ENCODE measurements around the gene TMEM121.

The TMEM121 gene

GRCh38 chr14:105517096-105517495, 9.3 kb upstream of the TMEM121 start:
- no peak for TF ChIP-seq EP300 (IDR thresholded peaks at IDR 0.05; ENCODE audit: borderline replicate concordance)
- no peak for TF ChIP-seq MAX (IDR thresholded peaks at IDR 0.05)
- TF ChIP-seq RAD21 (IDR thresholded peaks at IDR 0.05; ENCODE audit: low read depth) = no peak
- TF ChIP-seq TAF1 (IDR thresholded peaks at IDR 0.05; ENCODE audit: low read depth) = no peak
- TF ChIP-seq CREB1 (IDR thresholded peaks at IDR 0.05; ENCODE audit: low read depth) = no peak
- no peak for TF ChIP-seq ZBTB7A (IDR thresholded peaks at IDR 0.05; ENCODE audit: low read depth)
- TF ChIP-seq NFIC (IDR thresholded peaks at IDR 0.05) = no peak
- no peak for TF ChIP-seq YY1 (IDR thresholded peaks at IDR 0.05; ENCODE audit: low read depth)
- no peak for TF ChIP-seq REST (IDR thresholded peaks at IDR 0.05; ENCODE audit: low read depth)
- TF ChIP-seq USF1 (IDR thresholded peaks at IDR 0.05) = no peak
- no peak for TF ChIP-seq TEAD4 (IDR thresholded peaks at IDR 0.05)

- TF ChIP-seq CEBPB (IDR thresholded peaks at IDR 0.05) = no peak
- no peak for TF ChIP-seq TAF1 (IDR thresholded peaks at IDR 0.05; ENCODE audit: low read depth)
- no peak for TF ChIP-seq EP300 (IDR thresholded peaks at IDR 0.05; ENCODE audit: borderline replicate concordance)
- no peak for TF ChIP-seq TCF12 (IDR thresholded peaks at IDR 0.05; ENCODE audit: low read depth)
- no peak for TF ChIP-seq YY1 (IDR thresholded peaks at IDR 0.05; ENCODE audit: low read depth)
- no peak for TF ChIP-seq TEAD4 (IDR thresholded peaks at IDR 0.05)
- TF ChIP-seq EGR1 (IDR thresholded peaks at IDR 0.05) = no peak
- no peak for TF ChIP-seq USF1 (IDR thresholded peaks at IDR 0.05)
- no peak for TF ChIP-seq RAD21 (IDR thresholded peaks at IDR 0.05; ENCODE audit: low read depth)
These were observed 6.3 kb upstream of the TMEM121 start for GRCh38 chr14:105519946-105520698.

GRCh38 chr14:105525326-105525725, 1.1 kb upstream of the TMEM121 start:
- no peak for TF ChIP-seq TAF1 (IDR thresholded peaks at IDR 0.05; ENCODE audit: low read depth)
- TF ChIP-seq RAD21 (IDR thresholded peaks at IDR 0.05; ENCODE audit: low read depth) = no peak
- no peak for TF ChIP-seq FOXM1 (IDR thresholded peaks at IDR 0.05; ENCODE audit: borderline replicate concordance, low read depth)
- TF ChIP-seq CREB1 (IDR thresholded peaks at IDR 0.05; ENCODE audit: low read depth) = no peak
- no peak for TF ChIP-seq EGR1 (IDR thresholded peaks at IDR 0.05)
- TF ChIP-seq USF1 (IDR thresholded peaks at IDR 0.05) = no peak
- no peak for TF ChIP-seq MAX (IDR thresholded peaks at IDR 0.05)
- TF ChIP-seq ZBTB7A (IDR thresholded peaks at IDR 0.05; ENCODE audit: low read depth) = no peak
- no peak for TF ChIP-seq EP300 (IDR thresholded peaks at IDR 0.05; ENCODE audit: borderline replicate concordance)
- TF ChIP-seq CEBPB (IDR thresholded peaks at IDR 0.05) = no peak
- no peak for TF ChIP-seq TEAD4 (IDR thresholded peaks at IDR 0.05)
- no peak for TF ChIP-seq REST (IDR thresholded peaks at IDR 0.05; ENCODE audit: low read depth)
- TF ChIP-seq YY1 (IDR thresholded peaks at IDR 0.05; ENCODE audit: low read depth) = no peak
- TF ChIP-seq TCF12 (IDR thresholded peaks at IDR 0.05; ENCODE audit: low read depth) = no peak
- no peak for TF ChIP-seq NFIC (IDR thresholded peaks at IDR 0.05)

GRCh38 chr14:105526776-105527380, 495 bp downstream of the TMEM121 start:
- TF ChIP-seq TAF1 (IDR thresholded peaks at IDR 0.05; ENCODE audit: low read depth) (no peak), CREB1 (IDR thresholded peaks at IDR 0.05; ENCODE audit: low read depth) (no peak), ZBTB7A (IDR thresholded peaks at IDR 0.05; ENCODE audit: low read depth) (peak; percentile 28; the same call in 1 of the 2 replicates)

GRCh38 chr14:105527381-105527825, 1.0 kb downstream of the TMEM121 start:
- TF ChIP-seq EGR1 (IDR thresholded peaks at IDR 0.05) = no peak
- TF ChIP-seq FOXM1 (IDR thresholded peaks at IDR 0.05; ENCODE audit: borderline replicate concordance, low read depth) = no peak
- TF ChIP-seq CEBPB (IDR thresholded peaks at IDR 0.05) = no peak
- no peak for TF ChIP-seq RAD21 (IDR thresholded peaks at IDR 0.05; ENCODE audit: low read depth)
- no peak for TF ChIP-seq YY1 (IDR thresholded peaks at IDR 0.05; ENCODE audit: low read depth)
- TF ChIP-seq TCF12 (IDR thresholded peaks at IDR 0.05; ENCODE audit: low read depth) = no peak
- no peak for TF ChIP-seq REST (IDR thresholded peaks at IDR 0.05; ENCODE audit: low read depth)
- no peak for TF ChIP-seq USF1 (IDR thresholded peaks at IDR 0.05)
- TF ChIP-seq NFIC (IDR thresholded peaks at IDR 0.05) = no peak

All from Ishikawa (cell line).